Liver (tissue), 9 donors: ENCODE data around the gene C10orf95. TPM values are rescaled to one million over a fixed set of nuclear protein-coding genes. Genes with fewer than 3 reads are reported as not detected.
A peak's percentile ranks its signal among the peaks of the same experiment; 100 is the strongest.

ENCODE experiments used
- DNase-seq: peaks from one replicate; pipeline ENCODE4 v3.0.0-alpha.2; 2017; ENCODE audit warnings: low spot score
- H3K27ac ChIP-seq, 2 donors: one replicate each; pipeline ENCODE4 v1.7.0; 2013; ENCODE audit warnings: inconsistent platforms in 2 of 2, low read length in 2 of 2, control low read depth in 1 of 2, low read depth in 1 of 2, mild to moderate bottlenecking in 1 of 2
- H3K27me3 ChIP-seq, 4 donors: one replicate each; pipeline versions ENCODE4 v1.6.1 to v1.7.0; 2013; ENCODE audit warnings: low read length in 3 of 4, inconsistent platforms in 1 of 4, mild to moderate bottlenecking in 1 of 4, moderate library complexity in 1 of 4; ENCODE audit not compliant: control insufficient read depth in 4 of 4, insufficient read depth in 4 of 4
- H3K36me3 ChIP-seq, 4 donors: one replicate each; pipeline versions ENCODE4 v1.6.1 to v1.7.0; 2013; ENCODE audit warnings: low read length in 3 of 4, mild to moderate bottlenecking in 3 of 4, low read depth in 1 of 4, moderate library complexity in 1 of 4; ENCODE audit not compliant: control insufficient read depth in 4 of 4, insufficient read depth in 3 of 4
- H3K4me1 ChIP-seq, 4 donors: one replicate each; pipeline versions ENCODE4 v1.6.1 to v1.7.0; 2013; ENCODE audit warnings: low read length in 3 of 4, mild to moderate bottlenecking in 3 of 4, moderate library complexity in 1 of 4; ENCODE audit not compliant: control insufficient read depth in 4 of 4, insufficient read depth in 4 of 4
- H3K4me3 ChIP-seq, 3 donors: one replicate each; pipeline versions ENCODE4 v1.6.1 to v1.7.0; 2013; ENCODE audit warnings: low read length in 3 of 3, control low read depth in 1 of 3, low read depth in 1 of 3, mild to moderate bottlenecking in 1 of 3
- H3K9ac ChIP-seq, 2 donors: one replicate each; pipeline ENCODE4 v1.7.0; 2013; ENCODE audit warnings: low read length in 2 of 2, mild to moderate bottlenecking in 2 of 2, moderate library complexity in 2 of 2, control low read depth in 1 of 2, low read depth in 1 of 2
- H3K9me3 ChIP-seq, 4 donors: one replicate each; pipeline versions ENCODE4 v1.6.1 to v1.7.0; 2013; ENCODE audit warnings: low read length in 3 of 4; ENCODE audit not compliant: control insufficient read depth in 4 of 4
- ATF3 ChIP-seq: IDR thresholded peaks from 2 replicates; pipeline ENCODE4 v1.6.1; 2016; ENCODE audit warnings: antibody characterized with exemption
- CTCF ChIP-seq: fragments of 150-350 bp; IDR thresholded peaks from 2 replicates; pipeline ENCODE4 v1.5.1; 2017; ENCODE audit warnings: improper control_type of control experiment, low read depth, low read length; ENCODE audit not compliant: missing input control
- EGR1 ChIP-seq, 2 donors: IDR thresholded peaks; 2 replicates each; pipeline ENCODE4 v1.6.1; 2016 to 2018; ENCODE audit warnings: antibody characterized with exemption in 2 of 2, low read depth in 2 of 2
- FOXA2 ChIP-seq: IDR thresholded peaks from 2 replicates; pipeline ENCODE4 v1.6.1; 2016; ENCODE audit warnings: antibody characterized with exemption
- HNF4A ChIP-seq, 2 donors: conservative IDR thresholded peaks; 2 replicates each; pipeline ENCODE4 v1.6.1; 2016; ENCODE audit warnings: antibody characterized with exemption in 2 of 2, mild to moderate bottlenecking in 2 of 2
- JUND ChIP-seq, 2 donors: IDR thresholded peaks; 2 replicates each; pipeline ENCODE4 v1.6.1; 2016; ENCODE audit warnings: antibody characterized with exemption in 2 of 2
- MAX ChIP-seq: IDR thresholded peaks from 2 replicates; pipeline ENCODE4 v1.6.1; 2016; ENCODE audit warnings: antibody characterized with exemption
- NR2F2 ChIP-seq: IDR thresholded peaks from 2 replicates; pipeline ENCODE4 v1.6.1; 2016; ENCODE audit warnings: antibody characterized with exemption
- REST ChIP-seq: IDR thresholded peaks from 2 replicates; pipeline ENCODE4 v1.6.1; 2016; ENCODE audit warnings: antibody characterized with exemption, mild to moderate bottlenecking
- SP1 ChIP-seq: IDR thresholded peaks from 2 replicates; pipeline ENCODE4 v1.6.1; 2018; ENCODE audit warnings: antibody characterized with exemption, mild to moderate bottlenecking
- TAF1 ChIP-seq: conservative IDR thresholded peaks from 2 replicates; pipeline ENCODE4 v1.6.1; 2016; ENCODE audit warnings: antibody characterized with exemption, mild to moderate bottlenecking
- YY1 ChIP-seq: IDR thresholded peaks from 2 replicates; pipeline ENCODE4 v1.6.1; 2016; ENCODE audit warnings: antibody characterized with exemption, mild to moderate bottlenecking
- WGBS: extraction: QIAGEN DNeasy Blood & Tissue Kit; methylation state at CpG from one replicate; pipeline ENCODE4 v1.1.7; 2013; 5-methylcytosine and 5-hydroxymethylcytosine counted together
- polyA plus RNA-seq, 2 donors: library from polyadenylated mRNA; stranded (reverse) in 1 of 2; unstranded in 1 of 2; fragments of 200-250 nt in 1 of 2; fragments of >200 nt in 1 of 2; fragmentation: Nextera tagmentation in 1 of 2; extraction: Ambion mirVana in 1 of 2; gene quantifications; one replicate each; pipeline versions ENCODE4 v1.2.1 to v1.2.3, GENCODE V29; 2013 to 2015
- total RNA-seq, 2 donors: library from RNA; depleted of rRNA; stranded (reverse); fragments of >200 nt; gene quantifications; one replicate each; pipeline ENCODE4 v1.2.3, GENCODE V29; 2014
- donor health status: healthy.
- donor health status: healthy.
- donor health status: healthy.
- donor health status: healthy.
- donor health status: healthy.

The C10orf95 gene
- total and polyA plus RNA-seq, 4 donors = 0.09 to 0.24 TPM; not detected in 2

- peak; percentile 69 for DNase-seq
- TF ChIP-seq TAF1 (no peak), NR2F2 (no peak), HNF4A (conservative IDR thresholded peaks at IDR 0.05) (no peak), REST (peak; percentile 99), EGR1 (IDR thresholded peaks at IDR 0.05; ENCODE audit: low read depth in 2 of 2) (no peak)
- no peak overlapping the region for H3K27ac ChIP-seq
- H3K9me3 ChIP-seq = no peaks in the 10 kb centered on the region
- peaks cover 0 to 8% (median 0%) of the 10 kb centered on the region in 4 donors for H3K36me3 ChIP-seq
- 2% methylated on average over 54 of the region's 54 CpGs for WGBS
- no peak overlapping the region for H3K9ac ChIP-seq
- H3K27me3 ChIP-seq = no peaks in the 10 kb centered on the region
- peaks cover 12 to 42% (median 30%) of the 10 kb centered on the region in 4 donors for H3K4me1 ChIP-seq
- peak overlapping the region; percentile 86 to 91 (median 87) for H3K4me3 ChIP-seq
Measured at GRCh38 chr10:102419269-102420180, 31.8 kb downstream of the C10orf95 start.

- TF ChIP-seq FOXA2 (no peak), JUND (IDR thresholded peaks at IDR 0.05) (no peak), MAX (no peak), ATF3 (no peak), REST (no peak), EGR1 (IDR thresholded peaks at IDR 0.05; ENCODE audit: low read depth in 2 of 2) (no peak), YY1 (no peak), NR2F2 (no peak), HNF4A (conservative IDR thresholded peaks at IDR 0.05) (no peak), SP1 (no peak), CTCF (no peak)
- peak within 1 kb of the TSS; percentile 86 to 91 (median 87) for H3K4me3 ChIP-seq
- H3K27ac ChIP-seq = no peak within 1 kb of the TSS
- H3K4me1 ChIP-seq = peaks cover 12 to 42% (median 30%) of the 10 kb centered on the region in 4 donors
- H3K36me3 ChIP-seq = peaks cover 0 to 2% (median 0%) of the 10 kb centered on the region in 4 donors
- H3K9me3 ChIP-seq = no peaks in the 10 kb centered on the region
- no peak for DNase-seq
- H3K27me3 ChIP-seq = no peaks in the 10 kb centered on the region
- WGBS = 8% methylated on average over 45 of the region's 45 CpGs
- H3K9ac ChIP-seq = no peak within 1 kb of the TSS
Measured at GRCh38 chr10:102418622-102419268, 32.6 kb downstream of the C10orf95 start, which contains the start of gene PSD. Gene PSD, minus strand, starts transcription at chr10:102418785. Its CDS starts 1,747 bp downstream, at chr10:102417038.
